Measurements from ENCODE around the gene EBF3. TPM values are rescaled to one million over a fixed set of nuclear protein-coding genes. Genes with fewer than 3 reads are reported as not detected.
"Not testable (repeated sequence)": the region's sequence is repeated elsewhere in the genome, so short reads cannot be mapped to it uniquely, and the experiment has no call there.

EBF3 gene
- polyA plus RNA-seq, 4 donors: 0.89 to 2.8 (median 1.8) TPM

- DNase-seq (ENCODE audit: low read depth in 4 of 4, low spot score in 2 of 4): no peak
Measured at GRCh38 chr10:129932751-129933433, 31.2 kb downstream of the EBF3 start.

GRCh38 chr10:129932182-129932581 is 31.9 kb downstream of the EBF3 start:
- DNase-seq (ENCODE audit: low read depth in 4 of 4, low spot score in 2 of 4): no peak

GRCh38 chr10:129929343-129930292 is 34.5 kb downstream of the EBF3 start:
- DNase-seq (ENCODE audit: low read depth in 4 of 4, low spot score in 2 of 4): no peak

- no peak for DNase-seq (ENCODE audit: low read depth in 4 of 4, low spot score in 2 of 4)
Measured at GRCh38 chr10:129927351-129928120, 36.5 kb downstream of the EBF3 start.

GRCh38 chr10:129926066-129927055 is 37.7 kb downstream of the EBF3 start:
- DNase-seq (ENCODE audit: low read depth in 4 of 4, low spot score in 2 of 4): no peak

GRCh38 chr10:129924375-129925085 is 39.5 kb downstream of the EBF3 start:
- DNase-seq (ENCODE audit: low read depth in 4 of 4, low spot score in 2 of 4): no peak

GRCh38 chr10:129922598-129923123 is 41.4 kb downstream of the EBF3 start:
- no peak for DNase-seq (ENCODE audit: low read depth in 4 of 4, low spot score in 2 of 4)

- DNase-seq (ENCODE audit: low read depth in 4 of 4, low spot score in 2 of 4): no peak
Measured at GRCh38 chr10:129921801-129922597, 42.1 kb downstream of the EBF3 start.

- no peak for DNase-seq (ENCODE audit: low read depth in 4 of 4, low spot score in 2 of 4)
Measured at GRCh38 chr10:129921065-129921670, 42.9 kb downstream of the EBF3 start.

- DNase-seq (ENCODE audit: low read depth in 4 of 4, low spot score in 2 of 4): not testable (repeated sequence)
Measured at GRCh38 chr10:129920187-129920586, 43.9 kb downstream of the EBF3 start.

- DNase-seq (ENCODE audit: low read depth in 4 of 4, low spot score in 2 of 4): no peak
Measured at GRCh38 chr10:129919358-129919757, 44.7 kb downstream of the EBF3 start.

- DNase-seq (ENCODE audit: low read depth in 4 of 4, low spot score in 2 of 4): no peak
Measured at GRCh38 chr10:129918836-129919235, 45.2 kb downstream of the EBF3 start.

- no peak for DNase-seq (ENCODE audit: low read depth in 4 of 4, low spot score in 2 of 4)
Measured at GRCh38 chr10:129918401-129918800, 45.7 kb downstream of the EBF3 start.

- no peak for DNase-seq (ENCODE audit: low read depth in 4 of 4, low spot score in 2 of 4)
Measured at GRCh38 chr10:129917936-129918335, 46.1 kb downstream of the EBF3 start.

- no peak for DNase-seq (ENCODE audit: low read depth in 4 of 4, low spot score in 2 of 4)
Measured at GRCh38 chr10:129916506-129916995, 47.5 kb downstream of the EBF3 start.

- DNase-seq (ENCODE audit: low read depth in 4 of 4, low spot score in 2 of 4): no peak
Measured at GRCh38 chr10:129915526-129916378, 48.3 kb downstream of the EBF3 start.

- DNase-seq (ENCODE audit: low read depth in 4 of 4, low spot score in 2 of 4): no peak
Measured at GRCh38 chr10:129914960-129915359, 49.1 kb downstream of the EBF3 start.

All from left renal cortex interstitium (tissue), 4 donors.